BLaER1 treated with 17β-estradiol and CSF1 and Interleukin-3, amounts not matched to agents 10 nM and 100 nM (cell line): ENCODE results near the gene OPCML.

Experiments
- H3K27ac ChIP-seq, 11 experiments: shearing (Covaris generic); formaldehyde crosslinking; 2 replicates each; pipeline ENCODE4 v1.8.1; 2022
- H3K27me3 ChIP-seq, 11 experiments: shearing (Covaris generic); formaldehyde crosslinking; 2 replicates each; pipeline ENCODE4 v1.8.1; 2022
- H3K36me3 ChIP-seq, 11 experiments: shearing (Covaris generic); formaldehyde crosslinking; 2 replicates each; pipeline ENCODE4 v1.8.1; 2022
- H3K4me1 ChIP-seq, 10 experiments: shearing (Covaris generic); formaldehyde crosslinking; 2 replicates each; pipeline ENCODE4 v1.8.1; 2022
- H3K4me2 ChIP-seq, 11 experiments: shearing (Covaris generic); formaldehyde crosslinking; 2 replicates each; pipeline ENCODE4 v1.8.1; 2022
- H3K4me3 ChIP-seq, 10 experiments: shearing (Covaris generic); formaldehyde crosslinking; 2 replicates each; pipeline ENCODE4 v1.8.1; 2022
- H3K9ac ChIP-seq, 11 experiments: shearing (Covaris generic); formaldehyde crosslinking; 2 replicates each; pipeline ENCODE4 v1.8.1; 2022
- H3K9me3 ChIP-seq, 11 experiments: shearing (Covaris generic); formaldehyde crosslinking; replicated peaks in 1 of 11; 2 replicates each; pipeline ENCODE4 v1.8.1; 2022
- H4K20me1 ChIP-seq, 11 experiments: shearing (Covaris generic); formaldehyde crosslinking; 2 replicates each; pipeline ENCODE4 v1.8.1; 2022
- Cebpa-rat ChIP-seq, 11 experiments: shearing (Covaris generic); IDR thresholded peaks; 2 replicates each; pipeline ENCODE4 v1.8.1; 2022

The OPCML gene

DNA sequence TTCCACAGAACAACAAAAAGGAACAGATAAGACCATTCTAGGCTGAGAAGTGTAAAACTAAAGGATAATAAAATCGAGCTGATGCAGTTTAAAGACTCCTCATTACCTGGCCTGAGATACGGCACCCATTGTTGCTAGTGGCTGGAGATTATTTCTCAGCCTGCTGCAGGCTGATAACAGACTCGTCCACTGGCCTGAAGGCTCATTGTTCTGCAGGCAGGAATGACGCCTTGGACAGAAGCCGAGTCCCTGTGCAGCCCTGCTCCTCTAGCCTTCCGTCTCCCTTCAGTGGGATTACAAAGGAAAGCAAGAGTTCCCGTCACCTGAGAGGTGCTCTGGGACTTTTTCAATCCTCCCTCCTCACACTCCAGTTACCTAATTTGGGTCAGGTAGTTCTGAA, 1065.3 kb downstream of the OPCML start:
- Histone ChIP-seq H3K9ac (no peak overlapping the region), H3K9me3 (peaks cover 0 to 7% (median 3%) of the 10 kb centered on the region in 11 experiments; a peak in 19 of 22 replicates), H3K36me3 (no peaks in the 10 kb centered on the region), H3K4me2 (no peak overlapping the region), H4K20me1 (no peaks in the 10 kb centered on the region), H3K27ac (no peak overlapping the region), H3K4me3 (no peak overlapping the region), H3K4me1 (peaks cover 0 to 9% (median 0%) of the 10 kb centered on the region in 10 experiments; a peak in 3 of 20 replicates), H3K27me3 (no peaks in the 10 kb centered on the region)
- TF ChIP-seq Cebpa-rat (IDR thresholded peaks at IDR 0.05) = no peak

DNA sequence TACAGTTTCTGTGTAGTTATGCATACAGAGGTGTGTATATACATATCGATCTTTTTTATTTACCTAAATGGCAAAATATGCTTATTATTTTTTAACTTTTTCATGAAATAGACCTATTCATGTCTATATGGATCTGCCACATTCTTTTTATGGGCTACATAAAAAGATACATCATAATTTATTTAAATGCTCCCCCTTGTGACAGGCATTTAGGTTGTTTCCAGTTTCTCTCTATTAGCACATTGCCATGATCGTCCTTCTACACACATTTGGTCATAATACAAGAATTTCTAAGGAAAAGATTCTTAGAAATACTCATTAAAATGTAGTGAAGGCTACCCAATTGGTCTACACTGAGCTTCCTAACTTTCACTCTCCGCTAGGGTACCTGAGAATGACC, 1067.4 kb downstream of the OPCML start:
- no peak for TF ChIP-seq Cebpa-rat (IDR thresholded peaks at IDR 0.05)
- no peaks in the 10 kb centered on the region for H3K36me3 ChIP-seq
- H3K9ac ChIP-seq = no peak overlapping the region
- H3K27me3 ChIP-seq = no peaks in the 10 kb centered on the region
- no peak overlapping the region for H3K4me3 ChIP-seq
- H3K4me2 ChIP-seq = no peak overlapping the region
- H3K27ac ChIP-seq = no peak overlapping the region
- peaks cover 19 to 26% (median 23%) of the 10 kb centered on the region in 11 experiments for H3K9me3 ChIP-seq
- H4K20me1 ChIP-seq = no peaks in the 10 kb centered on the region
- H3K4me1 ChIP-seq = peaks cover 0 to 9% (median 0%) of the 10 kb centered on the region in 10 experiments; a peak in 3 of 20 replicates

DNA sequence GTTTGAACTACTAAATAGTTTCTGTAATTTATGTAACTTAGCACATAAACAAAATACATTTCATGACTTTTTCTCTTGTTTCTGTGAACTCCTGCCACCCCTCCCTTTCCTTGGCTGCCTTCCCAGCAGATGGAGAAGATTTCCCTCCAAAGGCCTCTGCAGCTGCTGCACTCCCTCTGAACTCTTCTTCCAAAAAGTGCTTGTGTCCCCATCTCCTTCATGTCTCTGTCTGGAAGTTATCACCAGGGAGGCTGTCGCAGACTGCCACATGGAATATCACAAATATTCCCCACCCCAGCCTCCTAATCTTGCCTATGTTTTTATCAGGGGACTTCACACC, 1068.3 kb downstream of the OPCML start:
- no peak overlapping the region for H3K9ac ChIP-seq
- no peak overlapping the region for H3K27ac ChIP-seq
- no peak for TF ChIP-seq Cebpa-rat (IDR thresholded peaks at IDR 0.05)
- H3K4me3 ChIP-seq = no peak overlapping the region
- no peaks in the 10 kb centered on the region for H3K36me3 ChIP-seq
- H3K27me3 ChIP-seq = no peaks in the 10 kb centered on the region
- H4K20me1 ChIP-seq = no peaks in the 10 kb centered on the region
- H3K9me3 ChIP-seq = peaks cover 23 to 28% (median 26%) of the 10 kb centered on the region in 11 experiments
- H3K4me2 ChIP-seq = 0 out of 22 replicates have a peak overlapping the region, but pooled peaks of 1 of the 11 experiments have one; percentile 4
- H3K4me1 ChIP-seq = peaks cover 0 to 9% (median 0%) of the 10 kb centered on the region in 10 experiments; a peak in 3 of 20 replicates

DNA sequence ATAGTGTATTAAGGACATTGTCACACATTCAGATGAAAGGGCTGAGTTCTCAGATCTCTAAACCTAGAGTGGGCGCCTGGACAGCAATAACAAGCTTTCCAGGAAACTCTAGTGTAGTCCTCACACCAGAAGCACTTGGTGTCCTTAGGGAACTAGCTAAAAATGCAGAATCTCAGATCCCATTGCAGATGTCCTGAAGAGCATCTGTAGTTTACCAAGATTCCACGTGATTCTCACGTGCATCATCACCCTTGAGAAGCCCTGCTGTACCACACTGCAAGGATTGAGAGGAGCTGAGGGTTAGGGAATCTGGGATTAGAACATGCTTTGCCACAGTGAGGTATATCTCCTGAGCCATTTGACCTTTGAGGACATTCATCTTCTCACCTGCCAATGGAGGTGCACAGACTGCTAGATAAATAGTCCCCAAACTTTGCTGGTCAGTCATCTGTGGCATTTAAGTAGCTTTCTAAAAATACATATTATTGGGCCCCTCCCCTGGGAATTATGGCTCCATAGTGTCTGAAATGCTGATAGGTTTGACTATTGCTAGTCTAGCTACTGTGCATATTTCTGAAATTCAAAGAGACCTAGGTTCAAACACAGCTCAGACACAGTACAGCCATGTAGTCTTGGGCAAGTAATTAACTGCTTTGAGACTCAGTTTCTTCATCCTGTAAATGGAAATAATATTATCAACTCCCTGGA, 1068.9 kb downstream of the OPCML start:
- Histone ChIP-seq H3K4me1 (peaks cover 0 to 9% (median 0%) of the 10 kb centered on the region in 10 experiments; a peak in 3 of 20 replicates), H3K4me2 (peak overlapping the region in 3 of 11 experiments; percentile 4 to 32 (median 28); a peak in 1 of 22 replicates), H3K36me3 (no peaks in the 10 kb centered on the region), H3K9ac (no peak overlapping the region), H3K27me3 (no peaks in the 10 kb centered on the region), H3K4me3 (no peak overlapping the region), H4K20me1 (no peaks in the 10 kb centered on the region), H3K27ac (no peak overlapping the region), H3K9me3 (peaks cover 23 to 28% (median 27%) of the 10 kb centered on the region in 11 experiments)
- no peak for TF ChIP-seq Cebpa-rat (IDR thresholded peaks at IDR 0.05)

DNA sequence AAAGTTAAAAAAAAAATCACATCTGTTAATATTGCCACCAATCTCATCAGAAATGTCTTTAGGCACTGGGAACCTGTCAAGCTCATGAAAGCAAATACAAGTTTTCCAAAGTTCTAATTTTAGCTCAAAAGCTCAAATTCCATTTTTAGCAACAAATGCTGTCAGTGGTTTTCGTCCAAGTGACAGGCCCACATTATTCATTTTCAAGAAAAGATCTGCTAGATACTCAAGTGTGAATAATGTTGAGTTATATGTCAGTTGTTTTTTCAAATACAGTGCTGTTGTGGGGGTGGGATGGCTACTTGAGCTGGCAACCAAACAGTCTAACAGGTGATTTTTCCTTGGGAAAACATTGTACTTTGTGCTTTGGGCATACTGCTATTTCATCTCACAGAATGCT, 1072.6 kb downstream of the OPCML start:
- H3K9me3 ChIP-seq = peaks cover 23 to 28% (median 27%) of the 10 kb centered on the region in 11 experiments
- H3K4me1 ChIP-seq = peaks cover 0 to 9% (median 0%) of the 10 kb centered on the region in 10 experiments; a peak in 3 of 20 replicates
- H3K4me2 ChIP-seq = no peak overlapping the region
- H3K27ac ChIP-seq = no peak overlapping the region
- H3K36me3 ChIP-seq = no peaks in the 10 kb centered on the region
- H3K4me3 ChIP-seq = no peak overlapping the region
- no peak overlapping the region for H3K9ac ChIP-seq
- H4K20me1 ChIP-seq = no peaks in the 10 kb centered on the region
- TF ChIP-seq Cebpa-rat (IDR thresholded peaks at IDR 0.05) = no peak
- H3K27me3 ChIP-seq = no peaks in the 10 kb centered on the region

DNA sequence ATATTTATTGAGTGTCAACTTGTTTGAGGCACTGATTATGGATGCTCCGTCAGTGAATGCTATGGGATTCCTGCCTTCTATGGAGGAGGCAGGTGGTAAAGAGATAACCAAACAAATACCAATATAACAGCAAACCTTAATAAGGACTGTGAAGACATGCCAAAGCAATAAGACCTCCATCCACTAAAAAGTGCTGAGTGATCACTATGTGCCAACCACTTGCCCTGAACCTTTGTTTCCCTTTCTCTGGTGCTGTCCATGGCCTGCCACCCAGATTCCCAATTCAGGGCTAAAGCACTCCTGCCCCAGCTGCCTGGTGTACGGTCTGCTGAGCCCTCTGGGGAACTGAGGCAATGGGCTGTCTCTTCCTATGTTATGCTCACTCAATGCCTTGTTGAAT, 1074.9 kb downstream of the OPCML start:
- Histone ChIP-seq H3K9ac (no peak overlapping the region), H3K4me1 (no peaks in the 10 kb centered on the region), H3K36me3 (no peaks in the 10 kb centered on the region), H3K4me2 (no peak overlapping the region), H4K20me1 (no peaks in the 10 kb centered on the region), H3K9me3 (peaks cover 23 to 28% (median 26%) of the 10 kb centered on the region in 11 experiments), H3K4me3 (no peak overlapping the region), H3K27ac (no peak overlapping the region), H3K27me3 (no peaks in the 10 kb centered on the region)
- no peak for TF ChIP-seq Cebpa-rat (IDR thresholded peaks at IDR 0.05)

DNA sequence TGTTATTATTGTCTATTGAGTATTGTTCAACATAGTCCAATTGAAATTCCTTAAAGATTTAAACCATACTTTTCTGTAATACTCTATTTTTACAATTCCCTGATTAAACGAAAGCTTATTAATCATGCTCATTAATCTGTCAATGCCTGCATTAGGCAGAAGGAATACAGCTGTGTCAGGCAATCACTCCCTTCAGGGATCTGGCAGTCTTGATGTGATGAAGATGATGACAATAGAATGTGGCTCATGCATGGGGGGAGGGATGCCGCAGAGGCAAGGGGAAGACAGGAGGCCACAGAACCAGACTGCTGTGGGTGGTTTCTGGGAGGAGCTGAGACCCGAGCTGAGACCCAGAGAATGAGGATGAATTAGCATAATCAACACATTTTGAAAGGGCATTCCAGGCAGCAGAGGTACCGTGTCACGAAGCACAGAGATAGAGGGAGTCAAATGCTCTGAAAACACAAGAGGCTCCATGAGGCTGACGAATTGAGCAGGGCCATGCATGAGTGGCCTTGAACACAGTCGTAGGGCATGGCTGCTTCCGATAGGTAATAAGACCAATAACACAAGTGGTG, 1075.5 kb downstream of the OPCML start:
- H3K9me3 ChIP-seq = peaks cover 19 to 25% (median 21%) of the 10 kb centered on the region in 11 experiments
- no peak for TF ChIP-seq Cebpa-rat (IDR thresholded peaks at IDR 0.05)
- no peaks in the 10 kb centered on the region for H3K27me3 ChIP-seq
- H3K9ac ChIP-seq = no peak overlapping the region
- no peak overlapping the region for H3K4me2 ChIP-seq
- H3K4me3 ChIP-seq = no peak overlapping the region
- H3K4me1 ChIP-seq = no peaks in the 10 kb centered on the region
- H3K27ac ChIP-seq = no peak overlapping the region
- H3K36me3 ChIP-seq = no peaks in the 10 kb centered on the region
- H4K20me1 ChIP-seq = no peaks in the 10 kb centered on the region

DNA sequence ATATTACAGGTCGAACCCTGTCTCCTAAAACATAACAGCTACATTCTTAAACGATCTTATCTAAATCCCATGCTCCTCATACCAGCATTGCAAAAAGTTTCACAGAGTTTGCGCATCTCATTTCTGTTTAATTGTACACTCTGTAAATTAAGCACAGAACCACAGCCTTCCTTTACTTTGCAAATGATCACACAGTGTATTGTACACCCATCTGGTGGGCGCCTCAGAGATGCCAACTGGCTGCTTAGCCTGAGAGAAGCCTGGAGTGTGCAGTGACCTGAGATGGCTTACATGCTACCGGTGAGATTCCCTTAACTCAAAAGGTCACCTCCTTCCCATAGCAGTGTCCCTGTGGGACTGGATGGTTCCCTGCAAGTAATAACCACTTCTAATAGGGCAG, 1077.3 kb downstream of the OPCML start:
- Histone ChIP-seq H3K4me3 (no peak overlapping the region), H3K4me2 (no peak overlapping the region), H4K20me1 (no peaks in the 10 kb centered on the region), H3K9ac (no peak overlapping the region), H3K4me1 (no peaks in the 10 kb centered on the region), H3K9me3 (peaks cover 2 to 7% (median 5%) of the 10 kb centered on the region in 11 experiments; a peak in 13 of 22 replicates), H3K27ac (no peak overlapping the region), H3K27me3 (no peaks in the 10 kb centered on the region), H3K36me3 (no peaks in the 10 kb centered on the region)
- TF ChIP-seq Cebpa-rat (IDR thresholded peaks at IDR 0.05) = no peak

DNA sequence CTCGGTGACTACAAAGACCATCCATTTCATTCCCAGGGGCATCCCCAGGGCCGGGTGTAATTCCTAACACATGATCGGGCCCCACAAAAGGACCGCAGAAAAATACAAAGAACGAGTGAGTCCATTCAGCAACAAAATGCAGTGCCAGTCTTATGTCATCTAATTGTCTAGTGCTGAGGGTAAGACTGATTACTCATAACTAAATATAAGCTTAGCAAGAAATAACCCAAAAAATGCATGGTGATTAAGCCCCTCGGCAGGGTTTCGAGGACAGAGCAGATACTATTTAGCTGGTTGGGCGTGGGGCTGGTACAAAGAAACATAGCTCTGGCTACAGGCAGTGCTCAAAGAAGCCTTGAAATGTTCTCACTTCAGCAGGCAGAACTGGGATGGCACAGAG, 1078.9 kb downstream of the OPCML start:
- H3K27ac ChIP-seq = no peak overlapping the region
- no peak overlapping the region for H3K4me3 ChIP-seq
- no peaks in the 10 kb centered on the region for H3K4me1 ChIP-seq
- H3K36me3 ChIP-seq = no peaks in the 10 kb centered on the region
- no peaks in the 10 kb centered on the region for H3K27me3 ChIP-seq
- peaks cover 0 to 2% (median 0%) of the 10 kb centered on the region in 11 experiments; a peak in 1 of 22 replicates for H3K9me3 ChIP-seq
- no peak overlapping the region for H3K4me2 ChIP-seq
- no peaks in the 10 kb centered on the region for H4K20me1 ChIP-seq
- no peak overlapping the region for H3K9ac ChIP-seq
- TF ChIP-seq Cebpa-rat (IDR thresholded peaks at IDR 0.05) = no peak
